HEK293 (cell line): Measurements from ENCODE around the gene ACAP1.

Experiments used
- CTCF ChIA-PET: fragments of 350-600 bp; formaldehyde crosslinking; extraction: SDS; loops from one replicate; lab custom pipeline; 2021; ENCODE audit warnings: antibody characterized with exemption; lab: Yijun Ruan, JAX
- POLR2A ChIA-PET: fragments of 300-600 bp; formaldehyde crosslinking; extraction: SDS; loops from one replicate; lab custom pipeline; 2020; ENCODE audit warnings: antibody characterized with exemption, inconsistent platforms; lab: Yijun Ruan, JAX
- H3K27ac ChIP-seq: fragments of 200-500 bp; sonication (Bioruptor generic); 2 replicates; pipeline ENCODE4 v1.5.1; 2014; ENCODE audit warnings: low read depth, low read length, control low read depth, inconsistent platforms; ENCODE audit errors: extremely low read depth
- H3K36me3 ChIP-seq, 2 experiments: fragments of 200-500 bp in 1 of 2; sonication (Bioruptor generic) in 1 of 2; 1 replicate in 1 of 2; 2 replicates in 1 of 2; pipeline ENCODE4 v1.5.1; 2014 to 2017; ENCODE audit warnings: inconsistent platforms in 2 of 2, low read length in 2 of 2; ENCODE audit not compliant: control insufficient read depth in 2 of 2, insufficient read depth in 1 of 2
- H3K4me1 ChIP-seq: fragments of 200-500 bp; sonication (Bioruptor generic); 2 replicates; pipeline ENCODE4 v1.5.1; 2014; ENCODE audit warnings: mild to moderate bottlenecking, low read length, inconsistent platforms; ENCODE audit not compliant: control insufficient read depth, insufficient read depth
- H3K4me3 ChIP-seq: 2 replicates; pipeline ENCODE4 v1.5.1; 2011; ENCODE audit warnings: low read depth, mild to moderate bottlenecking, control low read depth, low read length, moderate library complexity
- H3K9me3 ChIP-seq: fragments of 200-500 bp; sonication (Bioruptor generic); 2 replicates; pipeline ENCODE4 v1.5.1; 2014; ENCODE audit warnings: low read depth, low read length, inconsistent platforms; ENCODE audit not compliant: control insufficient read depth, insufficient read depth
- KLF10 ChIP-seq: fragments of 450-650 bp; IDR thresholded peaks from 2 replicates; pipeline ENCODE4 v1.5.1; 2018; ENCODE audit warnings: missing biosample characterization, mild to moderate bottlenecking, missing genetic modification characterization
- MZF1 ChIP-seq: fragments of 450-650 bp; formaldehyde crosslinking; IDR thresholded peaks from 2 replicates; pipeline ENCODE4 v1.5.1; 2017; ENCODE audit warnings: missing biosample characterization, missing genetic modification characterization, borderline replicate concordance
- REPIN1 ChIP-seq: fragments of 450-650 bp; formaldehyde crosslinking; IDR thresholded peaks from 2 replicates; pipeline ENCODE4 v1.5.1; 2017; ENCODE audit warnings: missing biosample characterization, missing genetic modification characterization, low read depth
- WT1 ChIP-seq: fragments of 450-650 bp; formaldehyde crosslinking; IDR thresholded peaks from 2 replicates; pipeline ENCODE4 v1.5.1; 2016; ENCODE audit warnings: missing biosample characterization, missing genetic modification characterization
- YY1 ChIP-seq: fragments of 450-650 bp; formaldehyde crosslinking; IDR thresholded peaks from 2 replicates; pipeline ENCODE4 v1.5.1; 2018; ENCODE audit warnings: missing biosample characterization, missing genetic modification characterization
- ZBTB7A ChIP-seq: fragments of 450-650 bp; formaldehyde crosslinking; IDR thresholded peaks from 2 replicates; pipeline ENCODE4 v1.5.1; 2016; ENCODE audit warnings: low read depth, missing biosample characterization, missing genetic modification characterization
- ZNF19 ChIP-seq: fragments of 450-650 bp; formaldehyde crosslinking; IDR thresholded peaks from 2 replicates; pipeline ENCODE4; 2016; ENCODE audit warnings: missing biosample characterization, missing genetic modification characterization, low read depth
- ZNF214 ChIP-seq: fragments of 450-650 bp; formaldehyde crosslinking; IDR thresholded peaks from 2 replicates; pipeline ENCODE4 v1.5.1; 2017; ENCODE audit warnings: missing biosample characterization, mild to moderate bottlenecking, missing genetic modification characterization, borderline replicate concordance
- ZNF223 ChIP-seq: fragments of 450-650 bp; formaldehyde crosslinking; IDR thresholded peaks from 2 replicates; pipeline ENCODE4 v1.5.1; 2016; ENCODE audit warnings: missing biosample characterization, missing genetic modification characterization
- ZNF248 ChIP-seq: fragments of 450-650 bp; formaldehyde crosslinking; IDR thresholded peaks from 2 replicates; pipeline ENCODE4 v1.5.1; 2017; ENCODE audit warnings: missing biosample characterization, missing genetic modification characterization
- ZNF311 ChIP-seq: fragments of 450-650 bp; formaldehyde crosslinking; IDR thresholded peaks from 2 replicates; pipeline ENCODE4 v1.5.1; 2017; ENCODE audit warnings: missing biosample characterization, missing genetic modification characterization, borderline replicate concordance
- ZNF354C ChIP-seq: fragments of 450-650 bp; formaldehyde crosslinking; IDR thresholded peaks from 2 replicates; pipeline ENCODE4 v1.5.1; 2016; ENCODE audit warnings: missing biosample characterization, missing genetic modification characterization, low read depth, borderline replicate concordance
- ZNF426 ChIP-seq: fragments of 450-650 bp; formaldehyde crosslinking; IDR thresholded peaks from 2 replicates; pipeline ENCODE4 v1.5.1; 2017; ENCODE audit warnings: missing biosample characterization, missing genetic modification characterization, mild to moderate bottlenecking, inconsistent platforms, moderate library complexity
- ZNF473 ChIP-seq: fragments of 450-650 bp; formaldehyde crosslinking; IDR thresholded peaks from 2 replicates; pipeline ENCODE4 v1.5.1; 2017; ENCODE audit warnings: missing biosample characterization, missing genetic modification characterization
- ZNF48 ChIP-seq: fragments of 450-650 bp; formaldehyde crosslinking; IDR thresholded peaks from 2 replicates; pipeline ENCODE4 v1.5.1; 2016; ENCODE audit warnings: missing biosample characterization, missing genetic modification characterization
- ZNF501 ChIP-seq: fragments of 450-650 bp; formaldehyde crosslinking; IDR thresholded peaks from 2 replicates; pipeline ENCODE4 v1.5.1; 2016; ENCODE audit warnings: missing biosample characterization, missing genetic modification characterization
- ZNF510 ChIP-seq: fragments of 450-650 bp; formaldehyde crosslinking; IDR thresholded peaks from 2 replicates; pipeline ENCODE4 v1.5.1; 2018; ENCODE audit warnings: mild to moderate bottlenecking, missing genetic modification characterization, missing biosample characterization; ENCODE audit not compliant: insufficient replicate concordance
- ZNF530 ChIP-seq: fragments of 450-650 bp; formaldehyde crosslinking; IDR thresholded peaks from 2 replicates; pipeline ENCODE4 v1.5.1; 2016; ENCODE audit warnings: low read depth, missing biosample characterization, missing genetic modification characterization
- ZNF560 ChIP-seq: fragments of 450-650 bp; formaldehyde crosslinking; IDR thresholded peaks from 2 replicates; pipeline ENCODE4 v1.5.1; 2017; ENCODE audit warnings: missing biosample characterization, missing genetic modification characterization, borderline replicate concordance
- ZNF561 ChIP-seq: fragments of 450-650 bp; IDR thresholded peaks from 2 replicates; pipeline ENCODE4 v1.5.1; 2018; ENCODE audit warnings: missing biosample characterization, missing genetic modification characterization, borderline replicate concordance
- ZNF626 ChIP-seq: fragments of 450-650 bp; sonication (Bioruptor Pico); formaldehyde crosslinking; IDR thresholded peaks from 2 replicates; pipeline ENCODE4 v1.5.1; 2018; ENCODE audit warnings: missing biosample characterization, missing genetic modification characterization, inconsistent platforms
- TF ChIP-seq, protein P1 (sequence below): fragments of 450-650 bp; formaldehyde crosslinking; IDR thresholded peaks from 2 replicates; pipeline ENCODE4 v1.5.1; 2016; ENCODE audit warnings: missing biosample characterization, missing genetic modification characterization
- TF ChIP-seq, protein P2 (sequence below): fragments of 450-650 bp; formaldehyde crosslinking; IDR thresholded peaks from 2 replicates; pipeline ENCODE4 v1.5.1; 2016; ENCODE audit warnings: missing biosample characterization, missing genetic modification characterization
- TF ChIP-seq, protein P3 (sequence below): fragments of 450-650 bp; formaldehyde crosslinking; IDR thresholded peaks from 2 replicates; pipeline ENCODE4 v1.5.1; 2016; ENCODE audit warnings: missing biosample characterization, missing genetic modification characterization, borderline replicate concordance
- TF ChIP-seq, protein P4 (sequence below): fragments of 450-650 bp; formaldehyde crosslinking; IDR thresholded peaks from 2 replicates; pipeline ENCODE4 v1.5.1; 2016; ENCODE audit warnings: missing biosample characterization, missing genetic modification characterization

Gene ACAP1

DNA sequence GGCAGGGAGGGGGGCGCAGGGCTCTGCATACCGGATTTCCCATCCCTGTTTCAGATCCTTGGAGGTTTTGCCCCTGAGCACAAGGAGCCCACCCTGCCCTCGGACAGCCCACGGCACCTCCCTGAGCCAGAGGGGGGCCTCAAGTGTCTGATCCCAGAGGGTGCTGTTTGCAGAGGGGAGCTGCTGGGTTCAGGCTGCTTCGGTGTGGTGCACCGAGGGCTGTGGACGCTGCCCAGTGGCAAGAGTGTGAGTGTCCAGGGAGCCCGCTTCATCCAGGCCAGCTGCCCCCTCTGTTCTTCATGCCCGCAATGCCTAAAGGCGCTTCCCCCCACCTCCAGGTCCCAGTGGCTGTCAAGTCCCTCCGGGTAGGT is 47.0 kb downstream of the ACAP1 start (continued):
- TF ChIP-seq, protein P1, sequence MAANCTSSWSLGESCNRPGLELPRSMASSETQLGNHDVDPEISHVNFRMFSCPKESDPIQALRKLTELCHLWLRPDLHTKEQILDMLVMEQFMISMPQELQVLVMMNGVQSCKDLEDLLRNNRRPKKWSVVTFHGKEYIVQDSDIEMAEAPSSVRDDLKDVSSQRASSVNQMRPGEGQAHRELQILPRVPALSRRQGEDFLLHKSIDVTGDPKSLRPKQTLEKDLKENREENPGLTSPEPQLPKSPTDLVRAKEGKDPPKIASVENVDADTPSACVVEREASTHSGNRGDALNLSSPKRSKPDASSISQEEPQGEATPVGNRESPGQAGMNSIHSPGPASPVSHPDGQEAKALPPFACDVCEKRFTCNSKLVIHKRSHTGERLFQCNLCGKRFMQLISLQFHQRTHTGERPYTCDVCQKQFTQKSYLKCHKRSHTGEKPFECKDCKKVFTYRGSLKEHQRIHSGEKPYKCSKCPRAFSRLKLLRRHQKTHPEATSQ (tag by site-specific recombination): no peak
- no peak for TF ChIP-seq YY1 (tag by site-specific recombination)
- no peak for TF ChIP-seq ZNF561 (tag by site-specific recombination)
- no peak for TF ChIP-seq REPIN1 (tag by site-specific recombination)
- TF ChIP-seq, protein P2, sequence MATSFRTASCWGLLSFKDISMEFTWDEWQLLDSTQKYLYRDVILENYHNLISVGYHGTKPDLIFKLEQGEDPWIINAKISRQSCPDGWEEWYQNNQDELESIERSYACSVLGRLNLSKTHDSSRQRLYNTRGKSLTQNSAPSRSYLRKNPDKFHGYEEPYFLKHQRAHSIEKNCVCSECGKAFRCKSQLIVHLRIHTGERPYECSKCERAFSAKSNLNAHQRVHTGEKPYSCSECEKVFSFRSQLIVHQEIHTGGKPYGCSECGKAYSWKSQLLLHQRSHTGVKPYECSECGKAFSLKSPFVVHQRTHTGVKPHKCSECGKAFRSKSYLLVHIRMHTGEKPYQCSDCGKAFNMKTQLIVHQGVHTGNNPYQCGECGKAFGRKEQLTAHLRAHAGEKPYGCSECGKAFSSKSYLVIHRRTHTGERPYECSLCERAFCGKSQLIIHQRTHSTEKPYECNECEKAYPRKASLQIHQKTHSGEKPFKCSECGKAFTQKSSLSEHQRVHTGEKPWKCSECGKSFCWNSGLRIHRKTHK (tag by site-specific recombination): no peak
- TF ChIP-seq ZNF311 (tag by site-specific recombination): no peak
- TF ChIP-seq ZNF354C (tag by site-specific recombination): no peak
- no peak for TF ChIP-seq KLF10 (tag by site-specific recombination)

DNA sequence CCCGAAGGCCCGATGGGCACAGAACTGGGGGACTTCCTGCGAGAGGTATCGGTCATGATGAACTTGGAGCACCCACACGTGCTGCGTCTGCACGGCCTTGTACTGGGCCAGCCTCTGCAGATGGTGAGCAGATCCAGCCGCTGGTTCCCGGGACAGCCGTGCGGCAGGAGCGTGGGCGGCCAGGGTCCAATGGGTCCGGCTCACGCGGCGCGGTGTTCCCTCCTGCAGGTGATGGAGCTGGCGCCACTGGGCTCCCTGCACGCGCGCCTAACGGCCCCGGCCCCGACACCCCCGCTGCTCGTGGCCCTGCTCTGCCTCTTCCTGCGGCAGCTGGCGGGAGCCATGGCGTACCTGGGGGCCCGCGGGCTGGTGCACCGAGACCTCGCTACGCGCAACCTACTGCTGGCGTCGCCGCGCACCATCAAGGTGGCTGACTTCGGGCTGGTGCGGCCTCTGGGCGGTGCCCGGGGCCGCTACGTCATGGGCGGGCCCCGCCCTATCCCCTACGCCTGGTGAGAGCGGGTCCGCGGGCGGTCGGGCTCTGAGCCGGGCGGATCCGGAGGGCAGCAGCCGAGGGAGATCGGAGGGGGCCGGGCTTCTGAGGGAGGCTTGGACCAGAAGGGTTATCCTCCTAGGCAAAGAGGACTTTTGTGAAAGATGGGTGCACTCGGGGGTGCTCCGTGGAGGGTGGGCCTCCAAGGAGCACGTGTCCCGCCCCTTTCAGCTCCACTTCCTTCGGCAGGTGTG is 47.6 kb downstream of the ACAP1 start:
- no peak overlapping the region for H3K4me3 ChIP-seq
- no peaks in the 10 kb centered on the region for H3K9me3 ChIP-seq
- CTCF ChIA-PET: no interaction called here
- TF ChIP-seq REPIN1 (tag by site-specific recombination): no peak
- TF ChIP-seq ZNF426 (tag by site-specific recombination): no peak
- no peak for TF ChIP-seq ZNF48 (tag by site-specific recombination)
- no peak for TF ChIP-seq WT1 (tag by site-specific recombination)
- no peak for TF ChIP-seq ZNF510
- no peak for TF ChIP-seq ZNF560
- TF ChIP-seq, protein P3, sequence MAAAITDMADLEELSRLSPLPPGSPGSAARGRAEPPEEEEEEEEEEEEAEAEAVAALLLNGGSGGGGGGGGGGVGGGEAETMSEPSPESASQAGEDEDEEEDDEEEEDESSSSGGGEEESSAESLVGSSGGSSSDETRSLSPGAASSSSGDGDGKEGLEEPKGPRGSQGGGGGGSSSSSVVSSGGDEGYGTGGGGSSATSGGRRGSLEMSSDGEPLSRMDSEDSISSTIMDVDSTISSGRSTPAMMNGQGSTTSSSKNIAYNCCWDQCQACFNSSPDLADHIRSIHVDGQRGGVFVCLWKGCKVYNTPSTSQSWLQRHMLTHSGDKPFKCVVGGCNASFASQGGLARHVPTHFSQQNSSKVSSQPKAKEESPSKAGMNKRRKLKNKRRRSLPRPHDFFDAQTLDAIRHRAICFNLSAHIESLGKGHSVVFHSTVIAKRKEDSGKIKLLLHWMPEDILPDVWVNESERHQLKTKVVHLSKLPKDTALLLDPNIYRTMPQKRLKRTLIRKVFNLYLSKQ (tag by site-specific recombination): no peak
- TF ChIP-seq MZF1 (tag by site-specific recombination): no peak
- no peak for TF ChIP-seq ZNF223
- TF ChIP-seq, protein P4, sequence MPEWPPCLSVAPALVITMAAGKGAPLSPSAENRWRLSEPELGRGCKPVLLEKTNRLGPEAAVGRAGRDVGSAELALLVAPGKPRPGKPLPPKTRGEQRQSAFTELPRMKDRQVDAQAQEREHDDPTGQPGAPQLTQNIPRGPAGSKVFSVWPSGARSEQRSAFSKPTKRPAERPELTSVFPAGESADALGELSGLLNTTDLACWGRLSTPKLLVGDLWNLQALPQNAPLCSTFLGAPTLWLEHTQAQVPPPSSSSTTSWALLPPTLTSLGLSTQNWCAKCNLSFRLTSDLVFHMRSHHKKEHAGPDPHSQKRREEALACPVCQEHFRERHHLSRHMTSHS (tag by site-specific recombination): no peak
- TF ChIP-seq ZNF626 (tag by site-specific recombination): no peak
- TF ChIP-seq ZBTB7A: no peak
- TF ChIP-seq ZNF19: no peak
- TF ChIP-seq ZNF473 (tag by site-specific recombination): no peak
- TF ChIP-seq ZNF248: no peak
- no peak for TF ChIP-seq ZNF214 (tag by site-specific recombination)
- TF ChIP-seq ZNF501 (tag by site-specific recombination): no peak
- no peak for TF ChIP-seq ZNF530 (tag by site-specific recombination)
- H3K36me3 ChIP-seq: peaks cover 0 to 3% of the 10 kb centered on the region in 2 experiments; a peak in 2 of 3 replicates
- no peaks in the 10 kb centered on the region for H3K4me1 ChIP-seq
- no peak overlapping the region for H3K27ac ChIP-seq
- POLR2A ChIA-PET: interaction anchor here (1.1 to 1.3 kb wide), 2 partner anchors 14 to 20 kb away, joined by 3 read pairs; partner anchors contain the start of gene TMEM256
